Measurements from ENCODE around the gene PCDH7. TPM values are rescaled to one million over a fixed set of nuclear protein-coding genes. Genes with fewer than 3 reads are reported as not detected.
A peak's percentile ranks its signal among the peaks of the same experiment; 100 is the strongest.

The PCDH7 gene
- not detected for total RNA-seq

GRCh38 chr4:30720021-30720660 lies at the start of gene PCDH7:
Gene PCDH7, plus strand, starts transcription at chr4:30720369. Its CDS starts 1,054 bp downstream, at chr4:30721423.
- DNase-seq: peak; percentile 37
- Mint-ChIP-seq H3K36me3 (ENCODE audit: low read depth) (peaks cover 7% of the 10 kb centered on the region), H3K9me3 (no peaks in the 10 kb centered on the region), H3K27me3 (peaks cover 63% of the 10 kb centered on the region), H3K4me3 (peak within 1 kb of the TSS; percentile 46), H3K4me1 (ENCODE audit: low read depth) (peaks cover 41% of the 10 kb centered on the region), H3K27ac (no peak within 1 kb of the TSS)
- peak; percentile 38 for ATAC-seq
- ChIA-PET POLR2A (no interaction called here), CTCF (no interaction called here)
- TF ChIP-seq CTCF (IDR thresholded peaks at IDR 0.05): no peak
- intact Hi-C loops (cut with micrococcal nuclease): no loop called here

GRCh38 chr4:30671926-30672448 lies 48.2 kb upstream of the PCDH7 start:
- DNase-seq (no peak), ATAC-seq (no peak)
- ChIA-PET POLR2A (no interaction called here), CTCF (no interaction called here)
- intact Hi-C loops (cut with micrococcal nuclease): no loop called here
- Mint-ChIP-seq H3K9me3 (no peaks in the 10 kb centered on the region), H3K27ac (no peak overlapping the region), H3K4me1 (ENCODE audit: low read depth) (no peaks in the 10 kb centered on the region), H3K4me3 (no peak overlapping the region), H3K27me3 (no peaks in the 10 kb centered on the region), H3K36me3 (ENCODE audit: low read depth) (no peaks in the 10 kb centered on the region)
- TF ChIP-seq CTCF (IDR thresholded peaks at IDR 0.05): no peak

- no peak for DNase-seq
- H3K4me3 Mint-ChIP-seq: no peak overlapping the region
- no peaks in the 10 kb centered on the region for H3K4me1 Mint-ChIP-seq (ENCODE audit: low read depth)
- TF ChIP-seq CTCF (IDR thresholded peaks at IDR 0.05): no peak
- CTCF ChIA-PET: no interaction called here
- no peak overlapping the region for H3K27ac Mint-ChIP-seq
- H3K27me3 Mint-ChIP-seq: no peaks in the 10 kb centered on the region
- peaks cover 2% of the 10 kb centered on the region for H3K9me3 Mint-ChIP-seq
- no peaks in the 10 kb centered on the region for H3K36me3 Mint-ChIP-seq (ENCODE audit: low read depth)
- no peak for ATAC-seq
- intact Hi-C loops (cut with micrococcal nuclease): no loop called here
- POLR2A ChIA-PET: no interaction called here
Observed at GRCh38 chr4:30696191-30696590, 24.0 kb upstream of the PCDH7 start.

- Mint-ChIP-seq H3K27me3 (peaks cover 36% of the 10 kb centered on the region), H3K4me1 (ENCODE audit: low read depth) (peaks cover 25% of the 10 kb centered on the region), H3K9me3 (peaks cover 12% of the 10 kb centered on the region), H3K36me3 (ENCODE audit: low read depth) (no peaks in the 10 kb centered on the region), H3K4me3 (no peak overlapping the region), H3K27ac (no peak overlapping the region)
- DNase-seq (peak; percentile 4), ATAC-seq (no peak)
- ChIA-PET POLR2A (no interaction called here), CTCF (interaction anchor here (0.7 to 1.1 kb wide), 3 partner anchors 10 to 27 kb away, joined by 3 to 4 read pairs (median 3); no protein-coding TSS in a partner anchor)
- intact Hi-C loops (cut with micrococcal nuclease): no loop called here
- TF ChIP-seq CTCF (IDR thresholded peaks at IDR 0.05): peak; percentile 6
Observed at GRCh38 chr4:30714408-30715031, 5.6 kb upstream of the PCDH7 start.

GRCh38 chr4:30716158-30716557 lies 4.0 kb upstream of the PCDH7 start:
- Mint-ChIP-seq H3K27me3 (peaks cover 50% of the 10 kb centered on the region), H3K9me3 (no peaks in the 10 kb centered on the region), H3K4me1 (ENCODE audit: low read depth) (peaks cover 39% of the 10 kb centered on the region), H3K27ac (no peak overlapping the region), H3K36me3 (ENCODE audit: low read depth) (peaks cover 6% of the 10 kb centered on the region), H3K4me3 (peak overlapping the region; percentile 42)
- TF ChIP-seq CTCF (IDR thresholded peaks at IDR 0.05): peak; percentile 33
- ChIA-PET CTCF (no interaction called here), POLR2A (no interaction called here)
- intact Hi-C loops (cut with micrococcal nuclease): no loop called here
- ATAC-seq (no peak), DNase-seq (no peak)

Data from activated CD8-positive, alpha-beta T cell treated with anti-CD3 and anti-CD28 coated beads for 36 hours (primary cell).